Left ventricle myocardium inferior (tissue), 1 donor: ENCODE results near the gene TM2D3. TPM values are rescaled to one million over a fixed set of nuclear protein-coding genes. Genes with fewer than 3 reads are reported as not detected.
"Not testable (repeated sequence)": the region's sequence is repeated elsewhere in the genome, so short reads cannot be mapped to it uniquely, and the experiment has no call there.

ENCODE experiments used
- DNase-seq: peaks from one replicate; pipeline ENCODE4 v3.0.0-alpha.2; 2020
- H3K27ac ChIP-seq: fragments of 200-600 bp; replicated peaks from 2 replicates; pipeline ENCODE4 v1.8.0; 2021
- H3K27me3 ChIP-seq: fragments of 200-600 bp; 2 replicates; pipeline ENCODE4 v1.8.0; 2021; ENCODE audit warnings: low read depth
- H3K36me3 ChIP-seq: fragments of 200-600 bp; 2 replicates; pipeline ENCODE4 v1.8.0; 2021
- H3K4me1 ChIP-seq: fragments of 200-600 bp; 2 replicates; pipeline ENCODE4 v1.8.0; 2021
- H3K4me3 ChIP-seq: fragments of 200-600 bp; 2 replicates; pipeline ENCODE4 v1.8.0; 2021; ENCODE audit warnings: mild to moderate bottlenecking, moderate library complexity
- H3K9me3 ChIP-seq: fragments of 200-600 bp; replicated peaks from 2 replicates; pipeline ENCODE4 v1.8.0; 2021
- intact Hi-C: fragments of 100-400 bp; cut with micrococcal nuclease; formaldehyde crosslinking; loops from one replicate; pipeline ENCODE4 v1.11.0; 2022
- total RNA-seq: library from RNA; stranded (reverse); fragmentation: NEBNext Ultra II Directional; extraction: Animal tissue kit (Norgen Biotek cat#: 25700); gene quantifications from one replicate; pipeline ENCODE4 v1.2.1, GENCODE V29; 2021
- TF ChIP-seq, protein P1 (sequence below): fragments of 200-600 bp; IDR thresholded peaks from 2 replicates; pipeline ENCODE4 v1.8.0; 2021; ENCODE audit warnings: antibody characterized with exemption, mild to moderate bottlenecking, borderline replicate concordance
- donor health status: DM: no; HTN: yes; CAD: no; lungs with severe emphysema.

TM2D3 gene
- total RNA-seq, 1 donor from 2014 or later, result 50.6 TPM

DNA sequence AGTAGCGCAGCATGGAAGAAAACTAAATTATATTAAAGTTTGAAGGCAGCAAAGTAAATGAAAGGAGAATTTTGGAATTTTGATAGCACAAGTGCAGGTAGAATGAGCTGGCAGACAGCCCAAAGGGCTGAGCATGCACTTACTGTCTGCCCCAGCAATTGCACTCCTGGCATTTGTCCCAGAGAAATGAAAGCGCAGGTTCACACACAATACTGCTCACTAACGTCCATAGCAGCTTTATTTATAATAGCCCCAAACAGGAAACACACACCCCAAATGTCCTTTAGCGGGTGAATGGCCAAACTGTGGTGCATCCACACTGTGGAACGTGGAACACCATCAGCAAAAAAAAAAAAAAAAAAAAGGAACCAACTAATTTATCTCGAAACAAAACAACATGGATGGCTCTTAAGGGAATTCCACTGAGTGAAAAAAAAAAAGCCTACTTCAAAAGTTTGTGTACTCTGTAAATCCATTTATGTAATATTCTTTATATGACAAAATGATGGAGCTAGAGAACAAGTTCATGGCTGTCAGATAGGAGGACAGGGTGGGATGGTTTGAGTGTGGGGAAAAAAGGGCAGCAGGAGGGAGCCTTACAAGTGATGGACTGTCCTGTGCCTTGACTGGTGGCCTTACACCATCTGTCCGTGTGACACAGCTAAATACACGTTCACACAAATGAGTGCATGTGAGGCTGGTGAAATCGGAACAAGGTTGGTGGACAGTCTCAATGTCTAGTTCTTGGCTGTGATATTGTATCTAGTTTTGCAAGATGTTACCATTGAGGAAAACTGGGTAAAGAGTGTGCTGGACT lies 6.0 kb upstream of the TM2D3 start:
- Histone ChIP-seq H3K36me3 (peaks cover 23% of the 10 kb centered on the region), H3K4me1 (peaks cover 21% of the 10 kb centered on the region), H3K4me3 (no peak overlapping the region), H3K27ac (peak overlapping the region; percentile 56), H3K27me3 (no peaks in the 10 kb centered on the region), H3K9me3 (no peaks in the 10 kb centered on the region)
- TF ChIP-seq, protein P1, sequence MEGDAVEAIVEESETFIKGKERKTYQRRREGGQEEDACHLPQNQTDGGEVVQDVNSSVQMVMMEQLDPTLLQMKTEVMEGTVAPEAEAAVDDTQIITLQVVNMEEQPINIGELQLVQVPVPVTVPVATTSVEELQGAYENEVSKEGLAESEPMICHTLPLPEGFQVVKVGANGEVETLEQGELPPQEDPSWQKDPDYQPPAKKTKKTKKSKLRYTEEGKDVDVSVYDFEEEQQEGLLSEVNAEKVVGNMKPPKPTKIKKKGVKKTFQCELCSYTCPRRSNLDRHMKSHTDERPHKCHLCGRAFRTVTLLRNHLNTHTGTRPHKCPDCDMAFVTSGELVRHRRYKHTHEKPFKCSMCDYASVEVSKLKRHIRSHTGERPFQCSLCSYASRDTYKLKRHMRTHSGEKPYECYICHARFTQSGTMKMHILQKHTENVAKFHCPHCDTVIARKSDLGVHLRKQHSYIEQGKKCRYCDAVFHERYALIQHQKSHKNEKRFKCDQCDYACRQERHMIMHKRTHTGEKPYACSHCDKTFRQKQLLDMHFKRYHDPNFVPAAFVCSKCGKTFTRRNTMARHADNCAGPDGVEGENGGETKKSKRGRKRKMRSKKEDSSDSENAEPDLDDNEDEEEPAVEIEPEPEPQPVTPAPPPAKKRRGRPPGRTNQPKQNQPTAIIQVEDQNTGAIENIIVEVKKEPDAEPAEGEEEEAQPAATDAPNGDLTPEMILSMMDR, result no peak
- intact Hi-C loops, result no loop called here
- DNase-seq, result peak; percentile 34

DNA sequence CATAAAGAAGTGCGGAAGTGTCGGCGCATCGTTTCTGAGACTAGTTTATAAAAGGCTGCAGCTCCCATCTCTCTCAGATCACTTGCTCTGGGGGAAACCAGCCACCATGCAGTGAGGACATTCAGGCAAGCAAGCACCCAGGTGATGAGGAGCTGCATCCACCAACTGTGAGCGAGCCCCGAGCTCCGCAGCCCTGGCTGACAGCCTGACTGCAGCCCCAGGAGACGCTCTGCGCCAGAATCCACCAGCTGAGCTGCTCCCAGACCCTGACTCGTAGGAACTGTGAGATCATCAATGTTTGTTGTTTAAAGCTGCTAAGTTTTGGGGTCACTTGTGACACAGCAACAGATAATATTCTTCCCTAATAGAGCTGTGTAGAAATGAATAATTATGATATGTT lies 5.0 kb upstream of the TM2D3 start:
- Histone ChIP-seq H3K27ac (peak overlapping the region; percentile 56), H3K27me3 (no peaks in the 10 kb centered on the region), H3K9me3 (no peaks in the 10 kb centered on the region), H3K4me1 (peaks cover 30% of the 10 kb centered on the region), H3K36me3 (peaks cover 23% of the 10 kb centered on the region), H3K4me3 (no peak overlapping the region)
- no peak for DNase-seq
- TF ChIP-seq, protein P1, result no peak
- intact Hi-C loops, result no loop called here

DNA sequence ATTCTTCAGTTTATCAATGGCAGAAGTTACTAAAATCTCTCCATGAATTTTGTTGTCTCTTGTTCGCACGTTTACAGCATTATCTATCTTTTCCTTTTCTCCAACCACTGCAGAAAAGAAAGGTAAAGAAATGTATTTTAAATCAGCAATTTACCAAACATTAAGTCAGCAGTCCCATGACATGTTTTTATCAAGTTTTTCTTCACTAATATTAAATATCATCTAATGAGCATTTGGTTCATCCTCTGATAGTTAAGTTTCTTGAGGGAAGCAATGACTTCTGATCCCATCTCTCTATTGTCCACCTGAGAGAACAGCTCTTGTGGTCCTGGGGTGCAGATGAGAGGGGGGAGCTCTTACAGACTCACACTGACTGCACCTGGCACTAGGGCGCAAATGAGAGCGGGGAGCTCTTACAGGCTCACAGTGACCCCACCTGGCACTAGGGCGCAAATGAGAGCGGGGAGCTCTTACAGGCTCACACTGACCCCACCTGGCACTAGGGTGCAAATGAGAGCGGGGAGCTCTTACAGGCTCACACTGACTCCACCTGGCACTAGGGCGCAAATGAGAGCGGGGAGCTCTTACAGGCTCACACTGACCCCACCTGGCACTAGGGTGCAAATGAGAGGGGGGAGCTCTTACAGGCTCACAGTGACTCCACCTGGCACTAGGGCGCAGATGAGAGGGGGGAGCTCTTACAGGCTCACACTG lies 2.6 kb upstream of the TM2D3 start:
- Histone ChIP-seq H3K4me1 (peaks cover 53% of the 10 kb centered on the region), H3K36me3 (peaks cover 11% of the 10 kb centered on the region)
- H3K27ac ChIP-seq, H3K4me3 ChIP-seq, intact Hi-C loops, H3K9me3 ChIP-seq, DNase-seq, H3K27me3 ChIP-seq: not testable (repeated sequence)

DNA sequence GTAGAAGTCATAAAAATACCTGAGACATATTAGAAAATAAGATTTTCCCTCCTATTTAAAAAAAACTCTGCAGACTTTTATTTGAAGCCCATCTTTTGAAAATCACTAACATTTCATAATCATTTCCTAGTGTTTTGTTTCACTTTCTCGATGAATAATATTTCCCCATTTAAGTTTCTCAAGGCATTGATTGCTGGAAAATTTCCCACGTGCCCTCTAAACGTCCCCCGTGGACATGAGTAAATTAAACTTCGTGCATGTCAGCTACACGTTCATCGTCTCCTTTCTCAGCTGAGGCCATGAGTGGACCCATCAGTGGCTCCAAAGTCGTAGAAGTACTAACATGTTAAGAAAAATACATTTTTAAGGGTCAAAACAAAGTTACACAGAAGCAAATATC lies 2.0 kb upstream of the TM2D3 start:
- intact Hi-C loops, result no loop called here
- no peaks in the 10 kb centered on the region for H3K27me3 ChIP-seq
- TF ChIP-seq, protein P1, result no peak

DNA sequence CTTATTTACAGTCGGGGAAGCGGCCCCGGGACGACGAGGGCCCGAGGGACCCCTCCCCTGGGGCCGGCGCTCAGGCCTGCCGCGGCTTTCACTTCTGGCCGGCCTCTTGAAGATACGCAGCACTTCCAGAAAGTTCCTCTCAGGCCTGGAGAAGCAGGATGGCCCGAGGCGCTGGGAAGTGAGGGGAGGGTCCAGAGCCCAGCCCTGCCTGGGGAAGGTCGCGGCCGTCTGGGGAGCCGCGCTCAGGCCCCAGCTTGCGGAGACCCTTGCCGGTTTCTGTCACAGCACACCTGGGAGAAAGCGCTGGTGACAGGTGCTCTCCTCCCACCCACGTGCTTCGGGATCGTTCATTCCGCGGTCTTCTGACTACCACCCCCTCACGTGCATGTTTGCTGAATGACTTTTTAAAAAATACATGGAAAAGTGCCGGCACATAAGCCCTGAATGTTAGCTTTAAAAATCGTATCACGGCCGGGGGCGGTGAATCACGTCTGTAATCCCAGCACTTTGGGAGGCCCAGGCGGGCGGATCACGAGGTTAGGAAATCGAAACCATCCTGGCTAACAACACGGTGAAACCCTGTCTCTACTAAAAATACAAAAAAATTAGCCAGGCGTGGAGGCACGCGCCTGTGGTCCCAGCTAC lies 727 bp upstream of the TM2D3 start:
- H3K36me3 ChIP-seq, result peaks cover 29% of the 10 kb centered on the region

More for the DNA sequence above, 2.0 kb upstream of the TM2D3 start:
- Histone ChIP-seq H3K27ac (no peak overlapping the region), H3K9me3 (no peaks in the 10 kb centered on the region), H3K4me1 (peaks cover 59% of the 10 kb centered on the region), H3K36me3 (peaks cover 16% of the 10 kb centered on the region), H3K4me3 (no peak overlapping the region)
- DNase-seq, result no peak

More for the DNA sequence above, 727 bp upstream of the TM2D3 start:
- H3K9me3 ChIP-seq, result no peaks in the 10 kb centered on the region
- intact Hi-C loops, result no loop called here
- peaks cover 61% of the 10 kb centered on the region for H3K4me1 ChIP-seq
- H3K4me3 ChIP-seq, result peak overlapping the region; percentile 96
- no peaks in the 10 kb centered on the region for H3K27me3 ChIP-seq
- H3K27ac ChIP-seq, result peak overlapping the region; percentile 98
- DNase-seq, result no peak
- TF ChIP-seq, protein P1, result no peak
